ENCODE data around the gene PLEK2.

The PLEK2 gene

GRCh38 chr14:67429510-67430205 lies 17.7 kb upstream of the PLEK2 start:
- peak in 1 of 2 donors; percentile 11 for DNase-seq (ENCODE audit: low read depth in 2 of 2)
- no peak overlapping the region for H3K4me3 ChIP-seq (replicated peaks in 1 of 2; ENCODE audit: low read depth in 2 of 2, low read length in 2 of 2)
- no peak for TF ChIP-seq CTCF (IDR thresholded peaks at IDR 0.05; ENCODE audit: low read depth, low read length)

GRCh38 chr14:67428501-67429031 lies 16.6 kb upstream of the PLEK2 start:
- no peak overlapping the region for H3K4me3 ChIP-seq (replicated peaks in 1 of 2; ENCODE audit: low read depth in 2 of 2, low read length in 2 of 2)
- peak; percentile 62 to 83 for DNase-seq (ENCODE audit: low read depth in 2 of 2)
- TF ChIP-seq CTCF (IDR thresholded peaks at IDR 0.05; ENCODE audit: low read depth, low read length) = no peak

GRCh38 chr14:67426983-67427606 lies 15.1 kb upstream of the PLEK2 start:
- TF ChIP-seq CTCF (IDR thresholded peaks at IDR 0.05; ENCODE audit: low read depth, low read length) = peak; percentile 87
- no peak overlapping the region for H3K4me3 ChIP-seq (replicated peaks in 1 of 2; ENCODE audit: low read depth in 2 of 2, low read length in 2 of 2)
- peak; percentile 88 to 89 for DNase-seq (ENCODE audit: low read depth in 2 of 2)

GRCh38 chr14:67426161-67426560 lies 14.2 kb upstream of the PLEK2 start:
- no peak for DNase-seq (ENCODE audit: low read depth in 2 of 2)
- no peak overlapping the region for H3K4me3 ChIP-seq (replicated peaks in 1 of 2; ENCODE audit: low read depth in 2 of 2, low read length in 2 of 2)
- no peak for TF ChIP-seq CTCF (IDR thresholded peaks at IDR 0.05; ENCODE audit: low read depth, low read length)

- no peak overlapping the region for H3K4me3 ChIP-seq (replicated peaks in 1 of 2; ENCODE audit: low read depth in 2 of 2, low read length in 2 of 2)
- TF ChIP-seq CTCF (IDR thresholded peaks at IDR 0.05; ENCODE audit: low read depth, low read length) = no peak
- DNase-seq (ENCODE audit: low read depth in 2 of 2) = no peak
Observed at GRCh38 chr14:67425608-67426007, 13.6 kb upstream of the PLEK2 start.

GRCh38 chr14:67424539-67424938 lies 12.6 kb upstream of the PLEK2 start:
- DNase-seq (ENCODE audit: low read depth in 2 of 2) = no peak
- no peak for TF ChIP-seq CTCF (IDR thresholded peaks at IDR 0.05; ENCODE audit: low read depth, low read length)
- no peak overlapping the region for H3K4me3 ChIP-seq (replicated peaks in 1 of 2; ENCODE audit: low read depth in 2 of 2, low read length in 2 of 2)

Measured in cardiac fibroblast (primary cell).